GM12892 (cell line): ENCODE measurements around the gene NAV2.

Source experiments
- DNase-seq: peaks from one replicate; pipeline ENCODE4 v3.0.0; 2011; ENCODE audit not compliant: insufficient read length
- FAIRE-seq: peaks from 2 replicates; lab custom pipeline; 2011; peaks lifted over from hg19 to GRCh38; lab: Jason Lieb, UNC
- POLR2A ChIP-seq: IDR thresholded peaks from 2 replicates; pipeline ENCODE4 v1.6.1; 2011; ENCODE audit warnings: low read depth, low read length, control low read depth
- POLR2AphosphoS5 ChIP-seq: IDR thresholded peaks from 2 replicates; pipeline ENCODE4 v1.6.1; 2011; ENCODE audit warnings: low read depth, low read length, control low read depth
- TAF1 ChIP-seq: IDR thresholded peaks from 2 replicates; pipeline ENCODE4 v1.6.1; 2011; ENCODE audit warnings: low read depth, mild to moderate bottlenecking, control low read depth, low read length, borderline replicate concordance

NAV2 gene

DNA sequence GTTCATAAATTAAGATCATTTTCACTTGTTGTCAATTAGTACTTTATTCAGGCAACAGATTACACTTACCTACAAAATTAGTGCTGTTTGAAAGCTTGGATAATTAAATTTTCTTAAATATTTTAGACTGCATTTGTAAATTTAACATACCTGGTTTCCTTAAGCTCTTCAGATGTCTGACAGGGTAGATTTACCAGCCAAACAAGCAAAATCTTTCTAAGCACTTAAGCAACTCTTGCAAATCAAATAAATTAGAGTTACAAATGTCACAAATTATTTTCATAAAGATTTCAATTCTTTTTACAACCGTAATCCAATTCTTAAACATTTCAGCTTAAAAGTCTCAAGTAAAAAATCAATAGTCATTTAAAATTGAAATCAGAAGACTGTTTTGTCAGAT is 317.8 kb downstream of the NAV2 start:
- no peak for TF ChIP-seq POLR2AphosphoS5
- no peak for TF ChIP-seq TAF1
- TF ChIP-seq POLR2A: no peak
- DNase-seq: no peak
- FAIRE-seq: no peak

DNA sequence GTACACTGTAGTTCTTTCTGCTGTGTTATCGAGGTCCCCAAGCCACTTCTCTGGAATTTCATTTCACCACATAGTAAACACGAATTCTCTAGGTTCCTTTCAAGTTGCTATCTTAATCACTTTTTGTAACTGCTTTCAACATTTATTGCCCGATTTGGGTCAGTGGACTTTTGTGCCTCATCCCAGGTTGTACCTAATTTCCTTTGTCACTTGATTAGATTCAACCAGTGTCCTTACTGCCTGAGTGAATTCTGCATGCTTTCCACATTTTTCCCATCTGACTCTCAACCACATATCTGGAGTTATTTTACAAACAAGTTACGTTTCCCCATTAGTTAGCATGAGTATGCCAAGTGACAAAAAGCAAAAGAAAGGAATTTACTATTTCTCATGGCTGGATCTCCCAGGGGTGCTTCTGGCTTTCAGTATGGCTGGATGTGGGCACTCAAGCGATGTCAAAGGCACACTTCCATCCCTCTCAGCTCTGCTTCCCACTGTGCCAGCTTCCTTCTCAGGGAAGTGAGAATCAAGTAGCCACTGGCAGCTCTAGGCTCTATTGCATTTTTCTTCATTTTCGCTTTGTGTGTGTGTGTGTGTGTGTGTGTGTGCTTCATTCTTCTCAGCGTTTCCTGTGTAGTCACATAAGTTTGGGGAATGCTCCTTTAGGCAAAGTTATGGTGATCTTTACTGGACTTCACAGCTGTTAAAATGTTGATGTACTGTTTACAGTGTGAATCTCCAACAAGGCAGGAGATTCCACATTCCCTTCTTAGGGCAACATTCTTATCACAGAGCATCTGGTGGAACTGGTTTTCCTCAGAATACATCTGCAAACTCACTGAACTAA is 318.7 kb downstream of the NAV2 start:
- DNase-seq: no peak
- no peak for FAIRE-seq
- TF ChIP-seq POLR2AphosphoS5 (no peak), TAF1 (no peak), POLR2A (no peak)

DNA sequence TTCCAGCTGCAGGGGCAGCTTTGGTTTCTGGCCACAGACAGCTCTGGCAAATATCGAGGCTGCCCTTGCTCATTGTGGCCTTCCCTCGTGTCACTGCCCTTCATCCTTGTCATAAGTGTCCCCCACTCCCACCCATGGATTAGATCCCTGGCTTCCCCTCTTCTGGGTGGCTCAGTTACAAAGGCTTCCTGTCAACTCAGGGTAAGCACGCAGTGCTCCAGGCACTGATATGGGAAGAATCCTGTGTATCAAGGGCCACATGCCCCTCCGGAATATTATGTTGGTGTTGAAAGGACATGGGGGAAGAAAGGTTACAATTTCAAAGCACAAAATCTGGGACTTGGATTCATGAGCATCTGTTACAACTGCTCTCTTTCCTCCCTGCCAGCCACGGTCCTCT is 319.5 kb downstream of the NAV2 start:
- DNase-seq: no peak
- TF ChIP-seq POLR2AphosphoS5 (no peak), POLR2A (no peak), TAF1 (no peak)
- no peak for FAIRE-seq

DNA sequence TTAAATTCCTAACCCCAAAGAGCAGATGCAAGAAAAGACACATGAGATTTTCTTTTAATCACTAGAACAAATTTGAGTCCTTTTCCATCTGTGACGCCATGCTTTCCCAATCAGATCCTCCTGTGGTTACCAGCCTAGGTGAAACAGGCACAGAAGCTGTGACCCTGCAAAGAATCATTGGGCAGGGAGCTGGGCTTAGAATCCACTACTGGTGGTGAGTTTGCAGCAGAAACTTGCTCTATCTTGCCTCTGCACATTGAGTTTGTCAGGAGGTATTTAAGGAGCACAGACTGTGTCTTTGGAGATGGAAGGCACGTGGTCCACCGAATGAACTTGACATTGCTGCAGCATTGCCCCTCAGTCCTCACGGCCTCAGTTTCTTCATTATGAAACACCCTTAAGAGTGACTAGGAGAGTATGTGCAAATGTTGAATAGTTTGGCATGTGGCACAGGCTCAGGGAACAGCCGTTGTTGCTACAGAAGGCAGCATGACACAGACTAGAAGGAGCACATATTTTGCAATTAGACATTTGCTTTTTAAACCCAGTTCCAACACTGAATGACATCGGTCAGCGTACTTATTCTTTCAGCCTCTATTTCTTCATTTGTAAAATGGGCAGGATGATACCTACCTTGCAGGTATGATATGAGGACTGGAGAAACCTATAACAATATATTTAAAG is 320.1 kb downstream of the NAV2 start:
- no peak for FAIRE-seq
- DNase-seq: no peak
- no peak for TF ChIP-seq POLR2AphosphoS5
- no peak for TF ChIP-seq POLR2A
- TF ChIP-seq TAF1: no peak

DNA sequence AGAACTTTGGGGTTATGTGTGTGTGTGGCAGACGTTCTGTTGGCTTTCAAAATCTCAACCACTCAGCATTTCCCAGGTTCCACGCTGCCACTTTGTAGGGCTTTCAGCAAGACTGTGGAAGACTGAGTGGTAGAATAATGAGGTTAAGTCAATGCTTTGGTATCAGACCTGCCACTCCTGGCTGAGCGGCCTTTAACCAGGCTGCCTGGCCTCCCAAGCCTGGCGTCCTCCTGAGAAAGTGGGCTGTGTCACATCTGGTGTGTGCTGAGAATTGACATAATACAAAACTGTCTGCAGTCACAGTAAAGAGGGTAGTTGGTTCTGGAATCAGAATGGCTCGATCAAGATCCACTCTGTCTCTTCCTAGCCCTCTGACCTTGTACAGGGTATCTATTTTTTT is 321.2 kb downstream of the NAV2 start:
- TF ChIP-seq TAF1 (no peak), POLR2A (no peak), POLR2AphosphoS5 (no peak)
- DNase-seq: no peak
- no peak for FAIRE-seq

DNA sequence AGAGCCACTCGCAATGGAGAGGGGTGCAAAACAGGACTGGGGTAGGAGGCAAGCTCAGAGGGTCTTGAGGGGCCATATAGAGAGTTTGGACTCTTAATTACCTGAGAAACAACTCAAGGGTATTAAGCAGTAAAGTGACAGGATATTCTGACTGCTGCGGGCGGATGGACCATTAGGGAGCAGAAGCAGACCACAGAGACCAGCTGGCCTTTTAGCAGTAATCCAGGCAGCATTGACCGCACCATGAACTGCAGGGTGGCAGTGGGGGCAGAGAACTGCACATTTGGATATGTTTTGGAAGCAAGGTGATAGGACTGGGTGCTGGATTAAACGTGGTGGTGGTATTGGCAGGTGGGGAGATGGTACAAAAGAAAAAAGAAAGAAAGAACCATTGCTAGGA is 322.3 kb downstream of the NAV2 start:
- no peak for TF ChIP-seq POLR2AphosphoS5
- TF ChIP-seq TAF1: no peak
- TF ChIP-seq POLR2A: no peak
- no peak for FAIRE-seq

DNA sequence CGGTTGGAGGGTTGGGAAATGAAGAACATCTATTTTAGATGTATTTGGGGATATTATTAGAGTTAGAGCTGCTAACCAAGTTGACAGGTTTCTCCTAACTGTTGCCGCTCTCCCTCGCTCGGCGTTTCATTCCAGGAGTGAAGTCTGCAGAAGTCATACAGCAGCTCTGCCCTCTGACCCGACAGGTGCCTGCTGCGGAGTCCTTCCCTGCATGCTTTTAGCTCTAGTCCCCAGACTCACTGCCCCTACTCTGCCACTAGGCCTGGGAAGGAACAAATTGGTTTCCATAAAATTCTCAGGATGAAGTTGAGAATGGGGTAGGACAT is 322.7 kb downstream of the NAV2 start:
- no peak for FAIRE-seq

More for the DNA sequence above, 322.3 kb downstream of the NAV2 start:
- no peak for DNase-seq

DNA sequence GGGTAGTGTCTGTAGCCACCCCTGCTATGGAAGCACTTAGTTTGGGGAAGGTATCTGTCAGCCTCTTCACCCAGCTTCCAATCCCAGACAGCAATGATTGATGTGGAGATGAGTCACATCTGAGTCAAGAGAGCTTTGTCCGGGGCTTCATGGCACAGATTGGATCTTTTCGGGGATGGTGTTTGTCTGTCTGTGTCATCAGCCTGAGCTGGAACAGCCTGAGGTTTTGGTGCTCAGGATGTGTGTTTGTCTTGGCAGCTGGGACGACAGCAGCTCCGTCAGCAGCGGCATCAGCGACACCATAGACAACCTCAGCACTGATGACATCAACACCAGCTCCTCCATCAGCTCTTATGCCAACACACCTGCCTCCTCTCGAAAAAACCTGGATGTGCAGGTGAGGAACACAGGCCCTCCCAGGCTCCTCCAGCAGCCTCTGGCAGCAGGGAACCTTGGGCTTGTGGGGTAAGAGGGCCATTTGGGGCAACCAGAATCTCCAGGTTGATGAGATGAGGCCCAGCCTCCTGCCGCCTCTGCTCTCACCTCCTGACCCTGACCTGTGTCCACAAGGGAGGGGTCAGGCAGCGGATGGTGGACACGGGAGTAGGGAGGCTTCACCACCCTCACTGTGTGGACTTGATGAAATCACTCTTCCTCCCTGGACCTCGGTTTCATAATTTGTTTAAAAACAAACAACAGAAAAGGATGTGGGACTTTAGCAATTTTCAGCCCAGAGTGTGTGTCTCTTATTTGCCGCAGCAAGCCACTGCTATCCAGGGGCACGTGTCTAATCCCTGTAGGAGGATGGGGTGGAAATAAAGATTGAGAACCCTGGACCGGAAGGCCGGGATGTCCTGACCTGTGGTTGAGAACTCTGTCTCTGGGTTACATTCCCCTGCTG is 323.3 kb downstream of the NAV2 start:
- no peak for TF ChIP-seq POLR2A
- TF ChIP-seq POLR2AphosphoS5: no peak
- no peak for TF ChIP-seq TAF1
- FAIRE-seq (no peak), DNase-seq (no peak)

More for the DNA sequence above, 322.7 kb downstream of the NAV2 start:
- TF ChIP-seq POLR2A (no peak), TAF1 (no peak), POLR2AphosphoS5 (no peak)
- no peak for DNase-seq

DNA sequence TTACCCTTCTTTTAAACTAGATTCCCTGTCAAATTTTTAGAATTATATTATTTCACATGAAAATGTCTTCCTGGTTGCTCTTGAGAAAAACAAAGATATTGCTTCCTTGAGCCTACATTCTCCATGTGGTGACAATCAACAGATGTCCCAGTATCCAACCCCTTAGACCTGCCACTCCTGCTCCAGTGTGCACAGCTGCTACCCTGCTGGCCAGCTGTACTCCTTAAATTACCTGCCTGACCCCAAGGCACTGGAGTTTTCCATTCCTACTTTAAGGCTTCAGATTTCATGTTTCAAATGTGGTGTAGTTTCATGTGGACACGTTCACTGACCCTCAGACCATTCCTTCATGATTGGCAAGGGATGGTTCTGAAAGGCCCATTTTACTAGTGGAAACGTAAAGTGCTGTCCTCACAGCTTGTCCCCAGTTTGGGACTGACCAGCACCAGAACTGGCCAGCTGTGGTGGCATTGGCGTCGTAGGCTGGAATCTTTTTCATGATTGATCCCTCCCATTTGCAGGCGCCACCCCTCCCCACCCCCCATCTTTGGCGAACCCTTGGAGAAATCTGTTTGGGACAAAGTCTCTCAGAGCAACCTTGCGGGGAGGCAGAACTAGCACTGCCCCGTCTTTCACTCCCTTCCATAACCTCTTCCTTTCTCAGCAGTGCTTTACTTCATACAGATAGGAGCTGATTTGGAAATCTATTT is 324.1 kb downstream of the NAV2 start:
- FAIRE-seq (no peak), DNase-seq (no peak)

DNA sequence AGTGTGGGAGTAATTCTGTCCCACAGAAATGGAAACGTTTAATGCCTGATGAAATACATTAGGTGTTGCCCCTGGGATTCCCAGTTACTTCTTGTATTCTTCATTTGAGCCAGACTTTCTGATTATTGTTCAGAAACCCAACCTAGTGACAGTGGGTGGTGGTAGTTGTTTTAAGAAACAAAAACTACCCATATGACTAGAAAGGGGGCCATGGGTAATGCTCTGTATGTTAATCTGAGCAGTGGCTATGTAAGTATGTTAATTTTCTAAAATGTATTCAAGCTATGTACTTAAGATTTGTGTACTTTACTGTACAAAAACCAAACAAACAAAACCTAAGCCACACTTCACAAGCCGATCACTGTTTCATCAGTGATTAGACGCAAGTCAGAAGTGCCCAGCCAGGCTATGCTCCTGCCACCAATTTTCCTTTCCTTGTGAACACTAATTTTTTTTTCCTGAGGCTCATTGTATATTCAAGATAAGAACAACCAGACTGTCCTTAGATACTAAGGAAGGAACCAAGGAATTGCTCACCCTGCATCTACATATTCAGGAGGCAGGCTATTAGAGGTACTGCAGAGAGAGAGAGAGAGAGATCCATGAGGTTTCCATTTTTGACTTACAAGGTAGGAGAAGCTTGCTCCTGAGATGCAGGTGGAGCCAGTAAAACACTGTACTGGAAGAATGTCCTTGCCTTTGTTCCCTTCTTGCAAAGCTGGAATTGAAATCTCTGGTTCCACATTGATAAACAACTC is 324.9 kb downstream of the NAV2 start:
- FAIRE-seq: no peak
- no peak for TF ChIP-seq POLR2A
- no peak for TF ChIP-seq TAF1
- no peak for TF ChIP-seq POLR2AphosphoS5
- DNase-seq: no peak

More for the DNA sequence above, 324.1 kb downstream of the NAV2 start:
- no peak for TF ChIP-seq POLR2AphosphoS5
- TF ChIP-seq POLR2A: no peak
- TF ChIP-seq TAF1: no peak

DNA sequence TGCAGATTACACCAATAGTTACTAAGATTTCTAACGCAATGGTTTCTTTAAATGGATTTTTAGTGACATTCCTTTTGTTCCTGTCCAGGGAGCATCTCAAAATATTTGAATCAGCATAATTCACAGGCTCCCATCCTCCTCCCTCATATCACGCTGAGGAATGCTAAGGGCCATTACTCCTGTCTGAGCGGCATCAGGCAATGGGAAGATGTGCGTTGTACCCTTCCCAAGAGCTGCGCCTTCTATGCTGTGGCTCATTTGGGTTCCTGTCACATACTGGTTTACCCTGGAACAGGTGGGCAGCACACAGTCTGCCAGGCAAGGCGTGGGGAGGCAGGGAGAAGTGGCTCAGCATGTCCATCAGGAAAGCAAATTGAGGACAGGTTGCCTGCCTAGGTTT is 325.8 kb downstream of the NAV2 start:
- TF ChIP-seq POLR2A (no peak), TAF1 (no peak), POLR2AphosphoS5 (no peak)
- DNase-seq (no peak), FAIRE-seq (no peak)
